Colonic mucosa (tissue), 4 donors: ENCODE results near the gene JPT2. TPM values are rescaled to one million over a fixed set of nuclear protein-coding genes. Genes with fewer than 3 reads are reported as not detected.

Experiments used
- DNase-seq: peaks from one replicate; pipeline ENCODE4 v3.0.0-alpha.2; 2020
- H3K27ac ChIP-seq: fragments of 200-600 bp; one replicate; pipeline ENCODE4 v1.8.0; 2021
- H3K27me3 ChIP-seq: fragments of 200-600 bp; one replicate; pipeline ENCODE4 v1.8.0; 2021
- H3K36me3 ChIP-seq: fragments of 200-600 bp; one replicate; pipeline ENCODE4 v1.8.0; 2021
- H3K4me1 ChIP-seq: fragments of 200-600 bp; one replicate; pipeline ENCODE4 v1.8.0; 2021; ENCODE audit warnings: mild to moderate bottlenecking
- H3K4me3 ChIP-seq: fragments of 200-600 bp; one replicate; pipeline ENCODE4 v1.8.0; 2021
- H3K9ac ChIP-seq, 2 donors: one replicate each; pipeline ENCODE4 v1.7.0; 2013; ENCODE audit warnings: control low read depth in 2 of 2, low read depth in 2 of 2, low read length in 2 of 2
- H3K9me3 ChIP-seq: fragments of 200-600 bp; one replicate; pipeline ENCODE4 v1.8.0; 2021
- CTCF ChIP-seq: fragments of 200-600 bp; IDR thresholded peaks from one replicate; pipeline ENCODE4 v1.8.0; 2022; ENCODE audit warnings: antibody characterized with exemption, mild to moderate bottlenecking
- intact Hi-C: fragments of 100-400 bp; cut with DNase I; formaldehyde crosslinking; loops from one replicate; pipeline ENCODE4 v1.14.1; 2022
- total RNA-seq, 2 donors: library from RNA; stranded (reverse); fragmentation: NEBNext Ultra II Directional in 1 of 2; extraction: Animal tissue kit (Norgen Biotek cat#: 25700) in 1 of 2; gene quantifications; one replicate each; pipeline ENCODE4 v1.2.1, GENCODE V29; 2021
- donor health status: healthy.
- donor health status: DM: no; HTN: no; CAD: no.
- donor health status: DM: no; HTN: no; CAD: no.

The JPT2 gene
- 100 to 1,000 TPM in 1 of 2 donors, 10 to 100 TPM in 1; 53.5 to 123 TPM for total RNA-seq

GRCh38 chr16:1677942-1678499 is at the start of gene JPT2:
TSS of gene JPT2 (plus strand) at chr16:1678279. CDS start at chr16:1678313, 34 bp downstream.
- peak within 1 kb of the TSS; percentile 76 to 85 for H3K9ac ChIP-seq
- H3K4me3 ChIP-seq = peak within 1 kb of the TSS; percentile 86
- peak; percentile 97 for DNase-seq
- peak within 1 kb of the TSS; percentile 63 for H3K27ac ChIP-seq
- no peaks in the 10 kb centered on the region for H3K27me3 ChIP-seq
- intact Hi-C loops = no loop called here
- no peaks in the 10 kb centered on the region for H3K4me1 ChIP-seq
- H3K36me3 ChIP-seq = peaks cover 5% of the 10 kb centered on the region
- TF ChIP-seq CTCF = no peak
- H3K9me3 ChIP-seq = no peaks in the 10 kb centered on the region

GRCh38 chr16:1630450-1631213 is 47.4 kb upstream of the JPT2 start:
- H3K4me1 ChIP-seq = no peaks in the 10 kb centered on the region
- no peak overlapping the region for H3K4me3 ChIP-seq
- peaks cover 8% of the 10 kb centered on the region for H3K36me3 ChIP-seq
- DNase-seq = no peak
- intact Hi-C loops = no loop called here
- H3K27ac ChIP-seq = no peak overlapping the region
- no peak for TF ChIP-seq CTCF
- no peaks in the 10 kb centered on the region for H3K27me3 ChIP-seq
- H3K9ac ChIP-seq = no peak overlapping the region
- H3K9me3 ChIP-seq = no peaks in the 10 kb centered on the region

- intact Hi-C loops = no loop called here
- DNase-seq = no peak
These were observed 46.8 kb upstream of the JPT2 start for GRCh38 chr16:1631230-1631629.

GRCh38 chr16:1631931-1632637 is 46.0 kb upstream of the JPT2 start:
- Histone ChIP-seq H3K27me3 (no peaks in the 10 kb centered on the region), H3K4me3 (no peak overlapping the region), H3K36me3 (no peaks in the 10 kb centered on the region), H3K9ac (no peak overlapping the region), H3K27ac (no peak overlapping the region), H3K9me3 (no peaks in the 10 kb centered on the region), H3K4me1 (no peaks in the 10 kb centered on the region)
- TF ChIP-seq CTCF = no peak
- no peak for DNase-seq
- intact Hi-C loops = no loop called here

More at GRCh38 chr16:1631230-1631629, 46.8 kb upstream of the JPT2 start:
- Histone ChIP-seq H3K36me3 (peaks cover 7% of the 10 kb centered on the region), H3K27me3 (no peaks in the 10 kb centered on the region), H3K4me1 (no peaks in the 10 kb centered on the region), H3K4me3 (no peak overlapping the region), H3K9me3 (no peaks in the 10 kb centered on the region), H3K9ac (no peak overlapping the region), H3K27ac (no peak overlapping the region)
- no peak for TF ChIP-seq CTCF

- Histone ChIP-seq H3K36me3 (no peaks in the 10 kb centered on the region), H3K4me3 (no peak overlapping the region), H3K27ac (no peak overlapping the region), H3K4me1 (no peaks in the 10 kb centered on the region), H3K9me3 (no peaks in the 10 kb centered on the region), H3K27me3 (no peaks in the 10 kb centered on the region), H3K9ac (no peak overlapping the region)
- no peak for DNase-seq
- intact Hi-C loops = no loop called here
- TF ChIP-seq CTCF = no peak
These were observed 45.5 kb upstream of the JPT2 start for GRCh38 chr16:1632638-1632970.
